ENCODE results near the gene STUB1. TPM values are rescaled to one million over a fixed set of nuclear protein-coding genes. Genes with fewer than 3 reads are reported as not detected.

STUB1 gene
- total and polyA plus RNA-seq, 10 of the 15 experiments (the other 5 are each of a cell fraction or from before 2014, with no cell fraction given) = 4.2 to 136 (median 67.1) TPM

DNA sequence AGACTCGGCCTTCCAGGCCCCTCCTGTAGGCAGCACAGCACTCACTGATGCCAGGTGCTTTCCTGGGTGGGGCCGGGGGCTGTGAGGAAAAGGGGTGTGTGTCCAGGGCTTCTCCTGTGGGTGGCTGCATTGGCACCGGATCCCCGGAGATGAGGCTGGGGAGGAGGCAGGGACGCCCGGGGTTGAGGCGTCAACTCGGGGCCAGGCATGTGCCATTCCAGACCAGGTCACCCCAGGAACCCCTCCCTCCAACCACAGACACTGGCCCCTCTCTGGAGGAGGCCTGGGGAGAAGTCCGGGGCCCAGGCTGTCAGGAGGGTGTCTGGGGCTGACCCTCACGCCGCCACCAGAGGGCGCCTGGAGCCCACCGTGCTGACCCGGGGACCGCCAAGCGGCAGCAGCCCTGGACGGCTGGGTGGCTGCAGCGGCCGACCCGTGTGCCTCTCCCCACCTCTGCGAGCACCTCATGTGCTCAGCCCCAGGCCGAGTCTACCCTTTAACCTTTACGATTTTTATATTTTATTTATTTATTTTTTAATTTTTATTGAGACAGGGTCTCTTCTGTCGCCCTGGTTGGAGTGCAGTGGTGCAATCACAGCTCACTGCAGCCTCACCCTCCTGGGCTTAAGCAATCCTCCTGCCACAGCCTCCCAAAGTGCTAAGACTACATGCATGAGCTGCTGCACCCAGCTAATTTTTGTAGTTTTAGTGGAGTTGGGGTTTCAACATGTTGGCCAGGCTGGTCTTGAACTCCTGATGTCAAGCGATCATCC is 31.5 kb downstream of the STUB1 start (continued):
- TF ChIP-seq, protein P1, sequence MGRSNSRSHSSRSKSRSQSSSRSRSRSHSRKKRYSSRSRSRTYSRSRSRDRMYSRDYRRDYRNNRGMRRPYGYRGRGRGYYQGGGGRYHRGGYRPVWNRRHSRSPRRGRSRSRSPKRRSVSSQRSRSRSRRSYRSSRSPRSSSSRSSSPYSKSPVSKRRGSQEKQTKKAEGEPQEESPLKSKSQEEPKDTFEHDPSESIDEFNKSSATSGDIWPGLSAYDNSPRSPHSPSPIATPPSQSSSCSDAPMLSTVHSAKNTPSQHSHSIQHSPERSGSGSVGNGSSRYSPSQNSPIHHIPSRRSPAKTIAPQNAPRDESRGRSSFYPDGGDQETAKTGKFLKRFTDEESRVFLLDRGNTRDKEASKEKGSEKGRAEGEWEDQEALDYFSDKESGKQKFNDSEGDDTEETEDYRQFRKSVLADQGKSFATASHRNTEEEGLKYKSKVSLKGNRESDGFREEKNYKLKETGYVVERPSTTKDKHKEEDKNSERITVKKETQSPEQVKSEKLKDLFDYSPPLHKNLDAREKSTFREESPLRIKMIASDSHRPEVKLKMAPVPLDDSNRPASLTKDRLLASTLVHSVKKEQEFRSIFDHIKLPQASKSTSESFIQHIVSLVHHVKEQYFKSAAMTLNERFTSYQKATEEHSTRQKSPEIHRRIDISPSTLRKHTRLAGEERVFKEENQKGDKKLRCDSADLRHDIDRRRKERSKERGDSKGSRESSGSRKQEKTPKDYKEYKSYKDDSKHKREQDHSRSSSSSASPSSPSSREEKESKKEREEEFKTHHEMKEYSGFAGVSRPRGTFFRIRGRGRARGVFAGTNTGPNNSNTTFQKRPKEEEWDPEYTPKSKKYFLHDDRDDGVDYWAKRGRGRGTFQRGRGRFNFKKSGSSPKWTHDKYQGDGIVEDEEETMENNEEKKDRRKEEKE (IDR thresholded peaks at IDR 0.05) = no peak
- no peak for TF ChIP-seq FOS (IDR thresholded peaks at IDR 0.05; ENCODE audit: borderline replicate concordance, extremely low read depth, insufficient read length)
- no peak for TF ChIP-seq NR2F1 (conservative IDR thresholded peaks at IDR 0.05)
- TF ChIP-seq, protein P2, sequence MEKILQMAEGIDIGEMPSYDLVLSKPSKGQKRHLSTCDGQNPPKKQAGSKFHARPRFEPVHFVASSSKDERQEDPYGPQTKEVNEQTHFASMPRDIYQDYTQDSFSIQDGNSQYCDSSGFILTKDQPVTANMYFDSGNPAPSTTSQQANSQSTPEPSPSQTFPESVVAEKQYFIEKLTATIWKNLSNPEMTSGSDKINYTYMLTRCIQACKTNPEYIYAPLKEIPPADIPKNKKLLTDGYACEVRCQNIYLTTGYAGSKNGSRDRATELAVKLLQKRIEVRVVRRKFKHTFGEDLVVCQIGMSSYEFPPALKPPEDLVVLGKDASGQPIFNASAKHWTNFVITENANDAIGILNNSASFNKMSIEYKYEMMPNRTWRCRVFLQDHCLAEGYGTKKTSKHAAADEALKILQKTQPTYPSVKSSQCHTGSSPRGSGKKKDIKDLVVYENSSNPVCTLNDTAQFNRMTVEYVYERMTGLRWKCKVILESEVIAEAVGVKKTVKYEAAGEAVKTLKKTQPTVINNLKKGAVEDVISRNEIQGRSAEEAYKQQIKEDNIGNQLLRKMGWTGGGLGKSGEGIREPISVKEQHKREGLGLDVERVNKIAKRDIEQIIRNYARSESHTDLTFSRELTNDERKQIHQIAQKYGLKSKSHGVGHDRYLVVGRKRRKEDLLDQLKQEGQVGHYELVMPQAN (conservative IDR thresholded peaks at IDR 0.05) = no peak
- TF ChIP-seq, protein P3, sequence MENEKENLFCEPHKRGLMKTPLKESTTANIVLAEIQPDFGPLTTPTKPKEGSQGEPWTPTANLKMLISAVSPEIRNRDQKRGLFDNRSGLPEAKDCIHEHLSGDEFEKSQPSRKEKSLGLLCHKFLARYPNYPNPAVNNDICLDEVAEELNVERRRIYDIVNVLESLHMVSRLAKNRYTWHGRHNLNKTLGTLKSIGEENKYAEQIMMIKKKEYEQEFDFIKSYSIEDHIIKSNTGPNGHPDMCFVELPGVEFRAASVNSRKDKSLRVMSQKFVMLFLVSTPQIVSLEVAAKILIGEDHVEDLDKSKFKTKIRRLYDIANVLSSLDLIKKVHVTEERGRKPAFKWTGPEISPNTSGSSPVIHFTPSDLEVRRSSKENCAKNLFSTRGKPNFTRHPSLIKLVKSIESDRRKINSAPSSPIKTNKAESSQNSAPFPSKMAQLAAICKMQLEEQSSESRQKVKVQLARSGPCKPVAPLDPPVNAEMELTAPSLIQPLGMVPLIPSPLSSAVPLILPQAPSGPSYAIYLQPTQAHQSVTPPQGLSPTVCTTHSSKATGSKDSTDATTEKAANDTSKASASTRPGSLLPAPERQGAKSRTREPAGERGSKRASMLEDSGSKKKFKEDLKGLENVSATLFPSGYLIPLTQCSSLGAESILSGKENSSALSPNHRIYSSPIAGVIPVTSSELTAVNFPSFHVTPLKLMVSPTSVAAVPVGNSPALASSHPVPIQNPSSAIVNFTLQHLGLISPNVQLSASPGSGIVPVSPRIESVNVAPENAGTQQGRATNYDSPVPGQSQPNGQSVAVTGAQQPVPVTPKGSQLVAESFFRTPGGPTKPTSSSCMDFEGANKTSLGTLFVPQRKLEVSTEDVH (IDR thresholded peaks at IDR 0.05; ENCODE audit: low read depth, partially characterized antibody) = no peak
- TF ChIP-seq, protein P4, sequence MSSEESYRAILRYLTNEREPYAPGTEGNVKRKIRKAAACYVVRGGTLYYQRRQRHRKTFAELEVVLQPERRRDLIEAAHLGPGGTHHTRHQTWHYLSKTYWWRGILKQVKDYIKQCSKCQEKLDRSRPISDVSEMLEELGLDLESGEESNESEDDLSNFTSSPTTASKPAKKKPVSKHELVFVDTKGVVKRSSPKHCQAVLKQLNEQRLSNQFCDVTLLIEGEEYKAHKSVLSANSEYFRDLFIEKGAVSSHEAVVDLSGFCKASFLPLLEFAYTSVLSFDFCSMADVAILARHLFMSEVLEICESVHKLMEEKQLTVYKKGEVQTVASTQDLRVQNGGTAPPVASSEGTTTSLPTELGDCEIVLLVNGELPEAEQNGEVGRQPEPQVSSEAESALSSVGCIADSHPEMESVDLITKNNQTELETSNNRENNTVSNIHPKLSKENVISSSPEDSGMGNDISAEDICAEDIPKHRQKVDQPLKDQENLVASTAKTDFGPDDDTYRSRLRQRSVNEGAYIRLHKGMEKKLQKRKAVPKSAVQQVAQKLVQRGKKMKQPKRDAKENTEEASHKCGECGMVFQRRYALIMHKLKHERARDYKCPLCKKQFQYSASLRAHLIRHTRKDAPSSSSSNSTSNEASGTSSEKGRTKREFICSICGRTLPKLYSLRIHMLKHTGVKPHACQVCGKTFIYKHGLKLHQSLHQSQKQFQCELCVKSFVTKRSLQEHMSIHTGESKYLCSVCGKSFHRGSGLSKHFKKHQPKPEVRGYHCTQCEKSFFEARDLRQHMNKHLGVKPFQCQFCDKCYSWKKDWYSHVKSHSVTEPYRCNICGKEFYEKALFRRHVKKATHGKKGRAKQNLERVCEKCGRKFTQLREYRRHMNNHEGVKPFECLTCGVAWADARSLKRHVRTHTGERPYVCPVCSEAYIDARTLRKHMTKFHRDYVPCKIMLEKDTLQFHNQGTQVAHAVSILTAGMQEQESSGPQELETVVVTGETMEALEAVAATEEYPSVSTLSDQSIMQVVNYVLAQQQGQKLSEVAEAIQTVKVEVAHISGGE (CRISPR knock-in tag; IDR thresholded peaks at IDR 0.05) = no peak
- no peak for TF ChIP-seq SREBF1 (IDR thresholded peaks at IDR 0.05; ENCODE audit: low read length)
- no peak for TF ChIP-seq BMI1 (IDR thresholded peaks at IDR 0.05; ENCODE audit: borderline replicate concordance)
- no peak for TF ChIP-seq CBFB (IDR thresholded peaks at IDR 0.05; ENCODE audit: low read depth)
- no peak for TF ChIP-seq MEF2B (IDR thresholded peaks at IDR 0.05; ENCODE audit: partially characterized antibody, poor library complexity, severe bottlenecking)
- TF ChIP-seq BCL11A (IDR thresholded peaks at IDR 0.05; ENCODE audit: low read depth, low read length) = no peak
- TF ChIP-seq CHD4 (IDR thresholded peaks at IDR 0.05) = no peak
- TF ChIP-seq YY1 (IDR thresholded peaks at IDR 0.05; ENCODE audit: low read depth, low read length) = peak; percentile 80
- peak; percentile 89 for TF ChIP-seq RAD21 (IDR thresholded peaks at IDR 0.05; ENCODE audit: insufficient read depth, low read depth, low read length)
